HCT116 (cell line): ENCODE data around the gene TNFRSF18. TPM values are rescaled to one million over a fixed set of nuclear protein-coding genes. Genes with fewer than 3 reads are reported as not detected.

Experiments
- ATAC-seq: fragments of 200-7000 bp; cut with Tn5 transposase; 2 replicates; pipeline ENCODE4 v1.9.1; 2020; ENCODE audit warnings: mild to moderate bottlenecking, moderate library complexity
- BruUV-seq: library from RNA; stranded (reverse); fragments of 400-500 nt; replicated peaks from 2 replicates; lab custom pipeline; 2021; lab: Mats Ljungman, UMichigan
- CTCF ChIA-PET: fragments of 300-600 bp; sonication (Branson Sonifier 250); formaldehyde crosslinking; loops from one replicate; lab custom pipeline; 2021; ENCODE audit warnings: antibody characterized with exemption; lab: Charles Lee
- POLR2A ChIA-PET: fragments of 300-600, 350-600 bp; sonication (Branson Sonifier 250); formaldehyde crosslinking; loops from one replicate; lab custom pipeline; 2021; ENCODE audit warnings: antibody characterized with exemption; lab: Charles Lee
- RAD21 ChIA-PET, 2 experiments: fragments of 300-600 bp; sonication (Branson Sonifier 250); formaldehyde crosslinking; loops; one replicate each; lab custom pipeline; 2023; ENCODE audit warnings: low total read pairs in 2 of 2; ENCODE audit not compliant: uncharacterized antibody in 2 of 2, unreplicated experiment in 2 of 2, low non-redundant PET in 1 of 2; lab: Charles Lee
- DNase-seq: peaks from one replicate; pipeline ENCODE4 v3.0.0-alpha.2; 2010; ENCODE audit warnings: low read depth, low spot score
- H2AFZ ChIP-seq: fragments of 200-600 bp; shearing (Covaris generic), sonication (generic); 2 replicates; pipeline ENCODE4 v1.6.1; 2017; ENCODE audit warnings: low read depth, mixed run types, mixed read lengths, antibody characterized with exemption, low read length; ENCODE audit not compliant: poor library complexity, severe bottlenecking
- H3K27ac ChIP-seq: 2 replicates; pipeline ENCODE4 v1.5.1; 2012; ENCODE audit warnings: low read depth, low read length
- H3K27me3 ChIP-seq: fragments of 200-600 bp; sonication (generic); 2 replicates; pipeline ENCODE4 v1.6.1; 2016; ENCODE audit warnings: mixed run types, low read length, mixed read lengths; ENCODE audit not compliant: insufficient read depth
- H3K36me3 ChIP-seq, 2 experiments: fragments of 200-500 bp in 1 of 2; fragments of 200-600 bp in 1 of 2; sonication (Bioruptor generic) in 1 of 2; sonication (generic) in 1 of 2; 2 replicates each; pipeline versions ENCODE4 v1.5.1 to v1.6.1; 2014 to 2016; ENCODE audit warnings: low read length in 2 of 2, inconsistent platforms in 1 of 2, mixed read lengths in 1 of 2, mixed run types in 1 of 2; ENCODE audit not compliant: insufficient read depth in 2 of 2, control insufficient read depth in 1 of 2
- H3K4me1 ChIP-seq, 2 experiments: fragments of 200-600 bp in 1 of 2; sonication (generic) in 1 of 2; 2 replicates each; pipeline versions ENCODE4 v1.5.1 to v1.6.1; 2012 to 2017; ENCODE audit warnings: low read length in 2 of 2, inconsistent platforms in 1 of 2, mild to moderate bottlenecking in 1 of 2, mixed read lengths in 1 of 2, mixed run types in 1 of 2, moderate library complexity in 1 of 2; ENCODE audit not compliant: insufficient read depth in 2 of 2, control insufficient read depth in 1 of 2
- H3K4me2 ChIP-seq: fragments of 200-600 bp; sonication (generic); 2 replicates; pipeline ENCODE4 v1.6.1; 2017; ENCODE audit warnings: mixed run types, low read length, mixed read lengths
- H3K4me3 ChIP-seq, 2 experiments: fragments of 200-600 bp in 1 of 2; sonication (generic) in 1 of 2; replicated peaks in 1 of 2; 2 replicates each; pipeline ENCODE4 v1.5.1; 2011 to 2016; ENCODE audit warnings: low read length in 2 of 2, control low read depth in 1 of 2, low read depth in 1 of 2, mild to moderate bottlenecking in 1 of 2, mixed read lengths in 1 of 2, mixed run types in 1 of 2
- H3K79me2 ChIP-seq: fragments of 200-600 bp; sonication (generic); 2 replicates; pipeline ENCODE4 v1.6.1; 2017; ENCODE audit warnings: mild to moderate bottlenecking, mixed run types, low read length, moderate library complexity, mixed read lengths; ENCODE audit not compliant: insufficient read depth
- H3K9ac ChIP-seq: fragments of 200-600 bp; sonication (generic); 2 replicates; pipeline ENCODE4 v1.6.1; 2016; ENCODE audit warnings: low read length, mixed read lengths
- H3K9me2 ChIP-seq: fragments of 200-600 bp; sonication (generic), shearing (Covaris generic); 2 replicates; pipeline ENCODE4 v1.6.1; 2017; ENCODE audit warnings: mixed run types, mild to moderate bottlenecking, moderate library complexity; ENCODE audit not compliant: insufficient read depth
- H3K9me3 ChIP-seq, 2 experiments: fragments of 200-500 bp in 1 of 2; fragments of 200-600 bp in 1 of 2; sonication (Bioruptor generic) in 1 of 2; sonication (generic) in 1 of 2; 2 replicates each; pipeline ENCODE4 v1.6.1; 2014 to 2017; ENCODE audit warnings: low read length in 2 of 2, mixed read lengths in 2 of 2, inconsistent platforms in 1 of 2, low read depth in 1 of 2, mild to moderate bottlenecking in 1 of 2, mixed run types in 1 of 2, moderate library complexity in 1 of 2; ENCODE audit not compliant: control insufficient read depth in 1 of 2, insufficient read depth in 1 of 2
- H4K20me1 ChIP-seq: fragments of 200-600 bp; sonication (generic), shearing (Covaris generic); 2 replicates; pipeline ENCODE4 v1.6.1; 2017; ENCODE audit warnings: mixed run types, mild to moderate bottlenecking, moderate library complexity; ENCODE audit not compliant: insufficient read depth
- ATF3 ChIP-seq: IDR thresholded peaks from 2 replicates; pipeline ENCODE4 v1.6.1; 2012
- ELF1 ChIP-seq: IDR thresholded peaks from 2 replicates; pipeline ENCODE4 v1.6.1; 2012; ENCODE audit warnings: low read depth, borderline replicate concordance
- EZH2phosphoT487 ChIP-seq: fragments of 200-600 bp; IDR thresholded peaks from 2 replicates; pipeline ENCODE4 v1.6.1; 2018; ENCODE audit warnings: antibody characterized with exemption, borderline replicate concordance
- FOSL1 ChIP-seq: IDR thresholded peaks from 2 replicates; pipeline ENCODE4 v1.6.1; 2012; ENCODE audit warnings: low read depth
- MAX ChIP-seq: IDR thresholded peaks from 2 replicates; pipeline ENCODE4 v1.6.1; 2012
- RAD21 ChIP-seq: IDR thresholded peaks from 2 replicates; pipeline ENCODE4 v1.6.1; 2012; ENCODE audit warnings: low read depth, mild to moderate bottlenecking
- TCF7L2 ChIP-seq: IDR thresholded peaks from 2 replicates; pipeline ENCODE4 v1.7.0; 2011; ENCODE audit warnings: borderline replicate concordance, inconsistent platforms; ENCODE audit not compliant: insufficient read depth, insufficient read length; ENCODE audit errors: extremely low read depth
- ZFX ChIP-seq: fragments of 450-650 bp; IDR thresholded peaks from 2 replicates; pipeline ENCODE4 v1.6.1; 2017
- ZNF274 ChIP-seq: fragments of 200-500 bp; sonication (Bioruptor generic); IDR thresholded peaks from 2 replicates; pipeline ENCODE4 v1.6.1; 2014; ENCODE audit warnings: mild to moderate bottlenecking, low read depth, low read length, inconsistent platforms
- intact Hi-C: fragments of 100-400 bp; cut with micrococcal nuclease; formaldehyde crosslinking; loops from 2 replicates; pipeline ENCODE4 v1.10.0; 2022
- total RNA-seq: library from RNA; stranded (reverse); gene quantifications from one replicate; pipeline ENCODE4 v1.2.1, GENCODE V29; 2021; ENCODE audit not compliant: unreplicated experiment
- TF ChIP-seq, protein P1 (sequence below): IDR thresholded peaks from 2 replicates; pipeline ENCODE4 v1.6.1; 2011; ENCODE audit warnings: mild to moderate bottlenecking, low read length, moderate library complexity; ENCODE audit not compliant: insufficient replicate concordance; ENCODE audit errors: extremely low read depth

TNFRSF18 gene
- total RNA-seq, 1 experiment from 2014 or later, result 56.2 TPM

DNA sequence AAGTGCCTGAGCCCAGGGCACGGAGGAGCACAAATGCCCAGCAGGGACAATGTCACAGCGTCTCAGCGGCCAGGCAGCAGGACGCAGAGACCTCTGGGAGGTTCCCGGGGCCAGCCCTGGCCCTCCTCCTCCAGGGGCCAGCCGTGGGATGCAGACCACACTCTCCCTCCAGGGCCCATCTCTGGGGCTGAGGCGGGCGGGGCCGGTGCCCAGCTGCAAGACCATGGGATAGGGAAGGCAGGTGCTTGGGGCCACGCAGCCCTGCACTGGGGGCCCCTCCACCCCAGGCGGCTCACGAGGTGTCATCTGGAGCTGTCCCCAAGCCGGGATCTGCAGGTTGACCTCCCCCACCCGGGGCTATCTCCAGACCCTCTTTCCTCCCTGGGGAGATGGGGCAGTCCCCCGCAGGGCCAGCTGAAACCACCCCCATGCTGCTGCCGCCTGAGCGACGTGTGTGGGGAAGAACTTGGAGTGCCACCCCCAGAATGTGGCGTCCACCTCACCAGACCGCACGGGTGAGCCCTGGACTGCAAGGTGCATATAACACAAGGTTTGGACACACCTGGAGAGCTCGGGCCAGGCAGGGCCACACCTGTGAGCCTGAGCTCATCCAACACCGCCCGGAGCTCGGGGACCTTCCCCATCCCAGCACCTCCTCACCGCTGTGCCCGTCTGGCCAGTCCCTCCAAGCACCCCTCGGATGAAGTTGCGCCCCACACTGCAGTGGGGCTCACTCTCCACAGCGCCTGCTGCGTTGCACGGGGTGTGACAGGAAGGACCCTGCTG lies 36.8 kb downstream of the TNFRSF18 start:
- no peak for DNase-seq
- Histone ChIP-seq H3K9me2 (no peaks in the 10 kb centered on the region), H3K4me1 (peaks cover 11 to 23% of the 10 kb centered on the region in 2 experiments), H3K27me3 (no peaks in the 10 kb centered on the region), H2AFZ (no peak overlapping the region), H3K79me2 (peaks cover 37% of the 10 kb centered on the region), H4K20me1 (no peaks in the 10 kb centered on the region), H3K27ac (no peak overlapping the region), H3K36me3 (peaks cover 0 to 2% of the 10 kb centered on the region in 2 experiments; a peak in 2 of 4 replicates), H3K4me2 (no peak overlapping the region), H3K4me3 (no peak overlapping the region), H3K9ac (no peak overlapping the region), H3K9me3 (no peaks in the 10 kb centered on the region)
- POLR2A ChIA-PET, result no interaction called here
- intact Hi-C loops, result no loop called here
- BruUV-seq, result no TSS peak
- TF ChIP-seq ATF3, result no peak
- TF ChIP-seq RAD21, result no peak
- RAD21 ChIA-PET, result interaction anchor here in 1 of 2 experiments (0.6 kb wide), 1 partner anchor 31 kb away, joined by 3 read pairs; no protein-coding TSS in a partner anchor
- ATAC-seq, result no peak
- CTCF ChIA-PET, result no interaction called here

- Histone ChIP-seq H2AFZ (no peak overlapping the region), H3K27me3 (no peaks in the 10 kb centered on the region), H3K4me3 (no peak overlapping the region), H4K20me1 (no peaks in the 10 kb centered on the region), H3K36me3 (peaks cover 0 to 2% of the 10 kb centered on the region in 2 experiments; a peak in 2 of 4 replicates), H3K9me2 (no peaks in the 10 kb centered on the region), H3K9ac (no peak overlapping the region), H3K4me2 (no peak overlapping the region), H3K79me2 (peaks cover 46% of the 10 kb centered on the region), H3K4me1 (peaks cover 11 to 30% of the 10 kb centered on the region in 2 experiments), H3K9me3 (no peaks in the 10 kb centered on the region), H3K27ac (no peak overlapping the region; the same call in 1 of the 2 replicates)
- intact Hi-C loops, result no loop called here
- no TSS peak for BruUV-seq
- POLR2A ChIA-PET, result no interaction called here
- TF ChIP-seq MAX (no peak), ELF1 (no peak), FOSL1 (no peak), TCF7L2 (no peak), EZH2phosphoT487 (no peak), ZFX (no peak), ZNF274 (no peak)
- TF ChIP-seq, protein P1, sequence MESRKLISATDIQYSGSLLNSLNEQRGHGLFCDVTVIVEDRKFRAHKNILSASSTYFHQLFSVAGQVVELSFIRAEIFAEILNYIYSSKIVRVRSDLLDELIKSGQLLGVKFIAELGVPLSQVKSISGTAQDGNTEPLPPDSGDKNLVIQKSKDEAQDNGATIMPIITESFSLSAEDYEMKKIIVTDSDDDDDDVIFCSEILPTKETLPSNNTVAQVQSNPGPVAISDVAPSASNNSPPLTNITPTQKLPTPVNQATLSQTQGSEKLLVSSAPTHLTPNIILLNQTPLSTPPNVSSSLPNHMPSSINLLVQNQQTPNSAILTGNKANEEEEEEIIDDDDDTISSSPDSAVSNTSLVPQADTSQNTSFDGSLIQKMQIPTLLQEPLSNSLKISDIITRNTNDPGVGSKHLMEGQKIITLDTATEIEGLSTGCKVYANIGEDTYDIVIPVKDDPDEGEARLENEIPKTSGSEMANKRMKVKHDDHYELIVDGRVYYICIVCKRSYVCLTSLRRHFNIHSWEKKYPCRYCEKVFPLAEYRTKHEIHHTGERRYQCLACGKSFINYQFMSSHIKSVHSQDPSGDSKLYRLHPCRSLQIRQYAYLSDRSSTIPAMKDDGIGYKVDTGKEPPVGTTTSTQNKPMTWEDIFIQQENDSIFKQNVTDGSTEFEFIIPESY, result no peak
- CTCF ChIA-PET, result no interaction called here
- DNase-seq (no peak), ATAC-seq (no peak)
- RAD21 ChIA-PET, result no interaction called here
These were observed 37.7 kb downstream of the TNFRSF18 start for GRCh38 chr1:1168451-1169411.
